Measurements from ENCODE around the gene DEAF1. TPM values are rescaled to one million over a fixed set of nuclear protein-coding genes. Genes with fewer than 3 reads are reported as not detected.

The DEAF1 gene
- total RNA-seq, 1 donor from 2014 or later = 48.9 TPM

DNA sequence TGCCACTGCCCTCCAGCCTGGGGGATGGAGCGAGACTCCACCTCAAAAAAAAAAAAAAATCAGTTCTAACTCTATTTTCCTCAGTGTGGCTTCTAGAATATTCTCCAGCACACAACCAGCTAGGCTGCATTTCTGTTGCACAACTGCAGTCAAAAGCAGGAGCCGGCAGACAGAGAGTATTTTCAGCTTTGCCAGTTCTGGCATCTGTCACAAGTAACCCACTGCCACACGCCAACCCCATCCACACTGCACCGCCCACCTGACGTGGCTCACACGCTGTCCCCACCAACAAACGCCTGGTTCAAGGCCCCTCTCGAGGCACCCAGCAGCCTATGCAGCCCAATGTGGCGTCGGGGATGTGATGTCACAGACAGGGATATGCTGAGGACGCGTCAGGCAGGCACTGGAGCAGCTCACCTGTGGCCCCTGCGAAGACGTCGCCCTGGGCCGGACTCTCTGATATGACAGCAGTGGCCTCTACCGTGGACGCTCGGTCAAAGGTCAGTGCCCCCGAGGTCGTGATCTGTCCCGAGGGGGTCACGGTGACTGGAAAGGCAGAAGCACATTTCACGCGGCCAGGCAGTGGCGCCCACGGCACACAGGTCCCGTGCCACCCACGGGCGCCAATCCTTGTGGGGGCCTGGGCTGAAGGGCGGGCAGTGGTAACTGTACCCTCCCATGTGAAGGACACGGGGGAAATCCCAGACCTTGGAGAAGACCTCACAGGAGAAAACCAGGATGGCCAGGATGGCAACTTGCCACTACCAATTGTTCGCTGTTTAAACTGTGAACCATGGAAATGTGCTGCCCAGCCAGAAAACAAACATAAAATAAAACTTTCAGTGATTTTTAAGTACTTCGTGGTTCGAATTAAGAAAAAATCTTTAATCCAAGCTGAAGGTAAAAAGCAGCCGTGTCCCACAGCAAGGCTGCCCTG is 15.5 kb downstream of the DEAF1 start:
- H3K4me3 Mint-ChIP-seq (ENCODE audit: unreplicated experiment) = no peak overlapping the region
- H3K4me1 ChIP-seq (ENCODE audit: insufficient read depth, low read length) = no peaks in the 10 kb centered on the region

GRCh38 chr11:678297-678696 is 16.7 kb downstream of the DEAF1 start:
- Histone ChIP-seq H3K4me2 (ENCODE audit: low read length) (no peak overlapping the region), H3K9ac (ENCODE audit: low read length) (no peak overlapping the region), H2AFZ (ENCODE audit: low read depth, low read length) (no peak overlapping the region), H3K4me3 (ENCODE audit: insufficient read depth, low read depth, low read length) (no peak overlapping the region), H3K9me3 (ENCODE audit: insufficient read depth, low read depth, low read length) (no peaks in the 10 kb centered on the region), H3K27ac (ENCODE audit: low read depth, low read length) (no peak overlapping the region), H3K79me2 (ENCODE audit: insufficient read depth, low read length) (no peaks in the 10 kb centered on the region), H3K4me1 (ENCODE audit: insufficient read depth, low read length) (no peaks in the 10 kb centered on the region), H4K20me1 (ENCODE audit: insufficient read depth, low read length) (no peaks in the 10 kb centered on the region), H3K27me3 (ENCODE audit: insufficient read depth, low read length) (no peaks in the 10 kb centered on the region), H3K36me3 (ENCODE audit: insufficient read depth, low read length) (peaks cover 10% of the 10 kb centered on the region)
- FAIRE-seq (no peak), DNase-seq (ENCODE audit: low read depth) (no peak)
- no peak overlapping the region for H3K27ac Mint-ChIP-seq (ENCODE audit: unreplicated experiment)
- peaks cover 33% of the 10 kb centered on the region for H3K36me3 Mint-ChIP-seq (ENCODE audit: low read depth, unreplicated experiment)
- H3K4me1 Mint-ChIP-seq (ENCODE audit: low read depth, unreplicated experiment) = no peaks in the 10 kb centered on the region
- H3K9me3 Mint-ChIP-seq (ENCODE audit: unreplicated experiment) = no peaks in the 10 kb centered on the region
- H3K27me3 Mint-ChIP-seq (ENCODE audit: low read depth, unreplicated experiment) = no peaks in the 10 kb centered on the region
- H3K4me3 Mint-ChIP-seq (ENCODE audit: unreplicated experiment) = no peak overlapping the region
- TF ChIP-seq CTCF (IDR thresholded peaks at IDR 0.05; ENCODE audit: insufficient read depth, low read depth, low read length) (no peak), EZH2 (IDR thresholded peaks at IDR 0.05; ENCODE audit: insufficient read depth, low read length) (no peak)

More for the DNA sequence above, 15.5 kb downstream of the DEAF1 start:
- H3K4me2 ChIP-seq (ENCODE audit: low read length) = no peak overlapping the region
- no peaks in the 10 kb centered on the region for H3K27me3 ChIP-seq (ENCODE audit: insufficient read depth, low read length)
- FAIRE-seq (no peak), DNase-seq (ENCODE audit: low read depth) (no peak)
- H3K27ac ChIP-seq (ENCODE audit: low read depth, low read length) = no peak overlapping the region
- no peak overlapping the region for H3K9ac ChIP-seq (ENCODE audit: low read length)
- no peaks in the 10 kb centered on the region for H3K79me2 ChIP-seq (ENCODE audit: insufficient read depth, low read length)
- Mint-ChIP-seq H3K4me1 (ENCODE audit: low read depth, unreplicated experiment) (no peaks in the 10 kb centered on the region), H3K36me3 (ENCODE audit: low read depth, unreplicated experiment) (peaks cover 31% of the 10 kb centered on the region), H3K27me3 (ENCODE audit: low read depth, unreplicated experiment) (no peaks in the 10 kb centered on the region), H3K9me3 (ENCODE audit: unreplicated experiment) (no peaks in the 10 kb centered on the region), H3K27ac (ENCODE audit: unreplicated experiment) (no peak overlapping the region)
- no peak overlapping the region for H2AFZ ChIP-seq (ENCODE audit: low read depth, low read length)
- no peak overlapping the region for H3K4me3 ChIP-seq (ENCODE audit: insufficient read depth, low read depth, low read length)
- no peaks in the 10 kb centered on the region for H4K20me1 ChIP-seq (ENCODE audit: insufficient read depth, low read length)
- no peak for TF ChIP-seq CTCF (IDR thresholded peaks at IDR 0.05; ENCODE audit: insufficient read depth, low read depth, low read length)
- no peak for TF ChIP-seq EZH2 (IDR thresholded peaks at IDR 0.05; ENCODE audit: insufficient read depth, low read length)
- H3K9me3 ChIP-seq (ENCODE audit: insufficient read depth, low read depth, low read length) = no peaks in the 10 kb centered on the region
- peaks cover 18% of the 10 kb centered on the region for H3K36me3 ChIP-seq (ENCODE audit: insufficient read depth, low read length)

DNA sequence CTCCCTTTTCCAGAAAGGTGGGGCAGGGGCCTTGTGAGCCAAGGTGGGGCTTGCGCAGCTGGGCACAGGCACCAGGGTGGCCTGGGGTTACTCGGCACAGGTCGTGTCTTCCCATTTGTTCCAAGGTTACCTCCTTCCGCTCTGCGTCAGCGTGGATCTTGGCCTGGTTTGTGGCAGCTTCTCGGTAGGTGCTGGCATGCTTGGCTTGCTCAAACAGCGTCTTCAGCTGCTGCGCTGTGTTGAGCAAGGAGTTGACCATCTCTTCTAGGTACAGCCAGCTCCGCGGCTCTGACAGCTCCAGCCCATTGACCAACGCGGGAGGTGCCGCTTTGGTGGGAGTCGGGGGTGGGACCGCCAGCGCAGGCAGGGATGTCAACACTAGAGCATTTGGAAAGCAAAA is 20.6 kb downstream of the DEAF1 start:
- Mint-ChIP-seq H3K4me1 (ENCODE audit: low read depth, unreplicated experiment) (no peaks in the 10 kb centered on the region), H3K4me3 (ENCODE audit: unreplicated experiment) (no peak overlapping the region), H3K36me3 (ENCODE audit: low read depth, unreplicated experiment) (peaks cover 21% of the 10 kb centered on the region), H3K9me3 (ENCODE audit: unreplicated experiment) (no peaks in the 10 kb centered on the region), H3K27me3 (ENCODE audit: low read depth, unreplicated experiment) (no peaks in the 10 kb centered on the region), H3K27ac (ENCODE audit: unreplicated experiment) (peak overlapping the region; percentile 26)
- Histone ChIP-seq H3K4me3 (ENCODE audit: insufficient read depth, low read depth, low read length) (no peak overlapping the region), H3K4me1 (ENCODE audit: insufficient read depth, low read length) (no peaks in the 10 kb centered on the region), H3K9ac (ENCODE audit: low read length) (no peak overlapping the region), H3K27ac (ENCODE audit: low read depth, low read length) (no peak overlapping the region), H3K9me3 (ENCODE audit: insufficient read depth, low read depth, low read length) (no peaks in the 10 kb centered on the region), H3K27me3 (ENCODE audit: insufficient read depth, low read length) (no peaks in the 10 kb centered on the region), H2AFZ (ENCODE audit: low read depth, low read length) (no peak overlapping the region), H4K20me1 (ENCODE audit: insufficient read depth, low read length) (peaks cover 4% of the 10 kb centered on the region), H3K36me3 (ENCODE audit: insufficient read depth, low read length) (peaks cover 17% of the 10 kb centered on the region), H3K79me2 (ENCODE audit: insufficient read depth, low read length) (no peaks in the 10 kb centered on the region), H3K4me2 (ENCODE audit: low read length) (no peak overlapping the region)
- no peak for DNase-seq (ENCODE audit: low read depth)
- no peak for TF ChIP-seq CTCF (IDR thresholded peaks at IDR 0.05; ENCODE audit: insufficient read depth, low read depth, low read length)
- no peak for FAIRE-seq

All from astrocyte (in vitro differentiated cells and primary cell).